NCI-H524 (cell line): ENCODE results near the gene CD74.

Experiments
- DNase-seq, 2 experiments: peaks; one replicate each; lab custom pipeline; 2025; lab: John Stamatoyannopoulos, UW

CD74 gene

GRCh38 chr5:150361301-150361700 is 51.4 kb downstream of the CD74 start:
- no peak for DNase-seq

GRCh38 chr5:150358261-150359095 is 54.2 kb downstream of the CD74 start:
- DNase-seq = peak in 1 of 2 experiments; percentile 47

- DNase-seq = peak; percentile 93 to 97
Observed at GRCh38 chr5:150357326-150358260, 55.1 kb downstream of the CD74 start, which contains the start of gene TCOF1. Gene TCOF1, plus strand, starts transcription at chr5:150357697. Its CDS starts 50 bp downstream, at chr5:150357747.

- no peak for DNase-seq
Observed at GRCh38 chr5:150356575-150357294, 56.0 kb downstream of the CD74 start.

- DNase-seq = no peak
Observed at GRCh38 chr5:150355791-150356190, 56.9 kb downstream of the CD74 start.

- DNase-seq = no peak
Observed at GRCh38 chr5:150353032-150353675, 59.6 kb downstream of the CD74 start.

- no peak for DNase-seq
Observed at GRCh38 chr5:150352244-150353031, 60.3 kb downstream of the CD74 start.
